Measurements from ENCODE around the gene CALHM3.

DNA sequence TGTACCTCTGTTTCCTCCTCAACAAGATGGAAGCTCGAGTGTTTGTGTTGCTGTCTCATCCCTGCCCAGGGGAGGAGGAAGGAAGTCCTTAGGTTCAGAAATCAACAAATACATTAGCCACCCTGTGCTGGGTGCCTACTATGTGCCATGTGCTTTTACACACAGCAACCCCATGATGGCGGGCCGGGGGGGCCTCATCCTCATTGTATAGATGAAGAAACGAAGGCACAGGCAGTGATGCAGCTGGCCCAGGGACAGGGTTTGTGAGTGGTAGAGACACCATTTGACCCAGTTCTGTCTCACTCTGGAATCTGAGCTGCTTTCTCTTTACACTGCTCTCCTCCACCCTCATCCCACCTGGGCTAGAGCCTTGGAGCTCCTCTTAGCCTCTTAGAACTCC lies 25.0 kb downstream of the CALHM3 start:
- TF ChIP-seq POLR2A (IDR thresholded peaks at IDR 0.05; ENCODE audit: low read depth, low read length) (no peak), POLR2AphosphoS5 (IDR thresholded peaks at IDR 0.05; ENCODE audit: low read depth, low read length) (no peak), PAX5 (IDR thresholded peaks at IDR 0.05; ENCODE audit: insufficient read depth, low read length, severe bottlenecking) (no peak)

Measured in GM12891 (cell line).